Measurements from ENCODE around the gene ERC1.
"Not testable (repeated sequence)": the region's sequence is repeated elsewhere in the genome, so short reads cannot be mapped to it uniquely, and the experiment has no call there.

The ERC1 gene

DNA sequence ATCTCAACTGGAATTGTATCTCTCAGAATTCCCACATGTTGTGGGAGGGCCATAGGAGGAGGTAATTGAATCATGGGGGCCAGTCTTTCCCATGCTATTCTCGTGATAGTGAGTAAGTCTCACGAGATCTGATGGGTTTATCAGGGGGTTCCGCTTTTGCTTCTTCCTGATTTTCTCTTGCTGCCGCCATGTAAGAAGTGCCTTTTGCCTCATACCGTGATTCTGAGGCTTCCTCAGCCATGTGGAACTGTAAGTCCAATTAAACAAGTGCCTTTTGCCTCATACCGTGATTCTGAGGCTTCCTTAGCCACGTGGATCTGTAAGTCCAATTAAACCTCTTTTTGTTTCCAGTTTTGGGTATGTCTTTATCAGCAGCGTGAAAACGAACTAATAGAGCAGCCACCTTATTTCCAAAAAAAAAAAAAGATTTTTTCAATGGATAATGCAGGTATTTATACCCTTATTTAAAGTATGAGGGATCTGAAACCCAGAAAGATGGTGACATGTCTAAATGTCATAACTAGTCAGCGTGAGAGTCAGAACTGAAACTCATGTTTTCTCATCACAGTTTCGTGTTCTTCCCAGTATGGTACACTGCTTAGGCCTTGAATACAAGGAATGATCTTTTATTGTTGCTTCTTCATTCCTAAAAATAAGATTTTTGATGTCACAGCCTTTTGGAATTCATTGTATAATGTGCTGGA is 89.6 kb downstream of the ERC1 start:
- no peak for DNase-seq

DNA sequence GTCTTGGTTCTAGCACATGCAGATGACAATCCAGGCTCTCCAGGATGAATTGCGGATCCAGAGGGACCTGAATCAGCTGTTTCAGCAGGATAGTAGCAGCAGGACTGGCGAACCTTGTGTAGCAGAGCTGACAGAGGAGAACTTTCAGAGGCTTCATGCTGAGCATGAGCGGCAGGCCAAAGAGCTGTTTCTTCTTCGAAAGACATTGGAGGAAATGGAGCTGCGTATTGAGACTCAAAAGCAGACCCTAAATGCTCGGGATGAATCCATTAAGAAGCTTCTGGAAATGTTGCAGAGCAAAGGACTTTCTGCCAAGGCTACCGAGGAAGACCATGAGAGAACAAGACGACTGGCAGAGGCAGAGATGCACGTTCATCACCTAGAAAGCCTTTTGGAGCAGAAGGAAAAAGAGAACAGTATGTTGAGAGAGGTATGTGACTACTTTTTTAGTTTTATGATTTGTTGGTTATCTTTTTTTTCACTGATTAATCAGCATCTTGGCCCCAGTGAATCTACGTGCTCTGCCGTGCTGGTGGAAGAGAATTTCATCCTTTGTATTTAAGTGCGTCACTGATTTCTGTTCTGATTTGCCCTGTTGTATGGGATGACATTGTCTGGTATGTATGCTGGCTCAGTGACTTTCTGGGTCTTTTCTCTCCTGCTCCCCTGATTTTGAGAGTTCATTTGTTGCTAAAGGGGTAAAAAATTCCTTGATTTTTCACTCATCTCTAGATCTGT is 92.3 kb downstream of the ERC1 start:
- DNase-seq = no peak

DNA sequence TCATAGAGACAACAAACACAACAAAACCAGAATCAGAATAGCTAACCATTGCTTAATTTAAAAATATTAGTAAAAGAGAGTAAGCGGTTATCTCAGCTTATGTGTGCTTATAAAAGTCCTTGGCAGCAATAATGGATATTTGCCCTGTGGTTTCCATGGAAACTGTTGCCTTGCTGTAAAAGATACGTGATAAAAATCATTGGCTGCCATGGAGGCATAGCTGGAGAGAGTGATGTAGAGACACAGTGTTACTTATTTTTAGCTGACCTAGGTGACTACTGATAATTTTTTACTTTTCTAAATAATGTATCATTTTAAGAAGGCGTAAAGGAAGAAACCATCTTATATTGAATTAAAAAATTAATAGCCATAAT is 92.9 kb downstream of the ERC1 start:
- no peak for DNase-seq

DNA sequence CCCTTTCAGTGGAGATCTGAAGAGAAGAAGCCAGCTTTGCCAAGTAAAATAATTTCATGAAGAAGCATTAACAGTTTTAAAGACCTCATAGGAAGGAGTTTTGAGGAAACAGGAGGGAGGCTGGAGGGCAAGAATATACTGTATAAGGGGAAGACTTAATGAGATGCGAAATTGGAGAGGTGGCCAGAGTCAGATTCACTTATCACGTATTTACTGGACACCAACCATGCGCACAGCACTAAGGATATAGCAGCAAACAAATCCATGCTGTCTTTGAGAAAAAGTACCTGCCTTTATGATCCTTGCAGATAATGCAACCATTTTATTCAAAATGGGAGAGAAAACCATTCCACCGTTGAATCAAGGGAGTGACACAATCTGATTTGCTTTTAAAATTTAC is 100.3 kb downstream of the ERC1 start:
- DNase-seq = no peak

DNA sequence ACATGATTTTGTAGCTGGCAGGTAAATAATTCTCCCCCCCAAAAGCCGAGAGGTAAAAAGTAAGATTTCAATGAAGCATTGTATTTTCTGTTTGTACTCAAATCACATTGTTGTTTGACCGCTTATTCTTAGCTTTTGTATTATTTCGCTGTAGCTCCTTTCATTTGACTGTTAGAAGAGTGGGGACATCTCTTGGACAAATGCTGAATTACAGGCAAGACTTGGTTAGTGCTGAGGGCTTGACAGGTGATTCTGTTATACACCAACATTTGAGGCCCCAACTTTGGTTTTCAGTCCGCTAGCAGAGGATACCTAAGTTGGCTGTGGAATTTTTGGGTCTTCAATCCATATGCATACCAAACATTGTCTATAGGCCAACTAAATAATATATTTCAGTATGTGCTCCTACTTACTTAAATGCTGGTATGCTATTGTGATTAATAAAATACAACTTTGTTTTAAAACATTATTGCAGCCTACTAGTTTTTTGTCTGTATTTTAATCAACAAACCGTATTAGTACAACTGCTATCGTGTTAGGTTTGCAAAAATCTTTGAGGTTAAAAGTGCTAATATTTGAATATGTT is 102.2 kb downstream of the ERC1 start:
- DNase-seq = peak; percentile 11 to 66

DNA sequence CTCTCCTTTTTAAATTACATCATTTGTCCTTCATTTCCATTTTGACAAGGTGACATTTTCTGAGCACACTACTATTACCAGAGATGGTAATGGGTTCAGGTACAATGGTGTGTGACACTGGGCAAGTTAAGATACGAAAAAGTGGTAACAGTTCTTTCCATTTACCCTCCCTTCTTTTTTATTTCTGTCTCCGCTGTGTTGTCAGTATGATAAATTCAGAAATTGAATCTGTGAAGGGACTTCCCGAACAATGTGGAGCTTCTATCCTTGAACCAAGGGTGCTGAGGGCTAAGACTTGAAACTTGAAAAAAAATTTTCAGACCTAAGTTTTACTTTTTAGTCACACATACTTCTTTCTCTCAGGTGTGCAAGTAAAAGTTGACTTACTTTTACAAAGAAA is 103.7 kb downstream of the ERC1 start:
- DNase-seq = no peak

GRCh38 chr12:1099158-1099557 is 108.1 kb downstream of the ERC1 start:
- no peak for DNase-seq

DNA sequence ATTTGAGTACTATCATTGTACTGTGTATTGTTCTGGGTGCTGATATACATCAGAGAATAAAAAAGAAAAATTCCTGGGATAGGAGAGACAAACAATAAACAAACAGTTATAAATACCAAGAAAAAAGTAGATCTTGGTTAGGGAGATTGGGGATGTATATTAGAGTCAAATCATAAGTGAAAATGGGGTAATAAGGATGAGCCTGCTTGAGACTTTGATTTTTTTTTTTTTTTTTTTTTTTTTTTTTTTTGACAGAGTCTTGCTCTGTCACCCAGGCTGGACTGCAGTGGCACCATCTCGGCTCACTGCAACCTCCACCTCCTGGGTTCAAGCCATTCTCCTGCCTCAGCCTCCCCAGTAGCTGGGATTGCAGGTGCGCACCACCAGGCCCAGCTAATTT is 108.6 kb downstream of the ERC1 start:
- not testable (repeated sequence) for DNase-seq

GRCh38 chr12:1102115-1102514 is 111.1 kb downstream of the ERC1 start:
- no peak for DNase-seq

DNA sequence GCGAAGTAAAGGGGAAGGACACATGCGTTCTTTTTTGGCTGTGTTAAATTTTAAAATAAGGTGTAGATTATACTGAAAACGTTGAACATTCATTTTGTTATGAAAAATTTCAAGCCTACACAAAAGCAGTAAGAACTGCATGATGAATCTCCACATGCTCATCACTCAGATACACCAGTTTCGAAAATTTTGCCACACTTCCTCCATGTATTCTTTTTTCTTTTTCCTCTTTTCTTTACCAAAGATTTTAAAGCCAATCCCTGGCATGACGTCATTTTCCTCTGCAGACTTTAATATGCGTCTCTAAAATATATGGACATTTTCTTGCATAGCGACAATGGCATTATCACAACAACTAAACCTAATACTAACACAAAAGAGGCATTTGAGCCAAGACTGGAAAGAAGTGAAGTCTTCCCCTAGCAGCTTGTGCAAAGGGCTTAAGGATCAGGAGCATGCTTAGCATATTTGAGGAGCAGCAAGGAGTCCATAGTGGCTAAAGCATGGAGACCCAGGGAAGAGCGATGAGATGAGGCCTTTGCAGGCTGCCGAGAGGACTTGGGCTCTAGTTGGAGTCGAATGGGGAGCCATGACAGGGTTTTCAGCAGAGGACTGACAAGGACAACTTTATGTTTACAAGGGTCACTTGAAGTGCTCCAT is 111.9 kb downstream of the ERC1 start:
- no peak for DNase-seq

GRCh38 chr12:1103632-1104031 is 112.6 kb downstream of the ERC1 start:
- DNase-seq = no peak

DNA sequence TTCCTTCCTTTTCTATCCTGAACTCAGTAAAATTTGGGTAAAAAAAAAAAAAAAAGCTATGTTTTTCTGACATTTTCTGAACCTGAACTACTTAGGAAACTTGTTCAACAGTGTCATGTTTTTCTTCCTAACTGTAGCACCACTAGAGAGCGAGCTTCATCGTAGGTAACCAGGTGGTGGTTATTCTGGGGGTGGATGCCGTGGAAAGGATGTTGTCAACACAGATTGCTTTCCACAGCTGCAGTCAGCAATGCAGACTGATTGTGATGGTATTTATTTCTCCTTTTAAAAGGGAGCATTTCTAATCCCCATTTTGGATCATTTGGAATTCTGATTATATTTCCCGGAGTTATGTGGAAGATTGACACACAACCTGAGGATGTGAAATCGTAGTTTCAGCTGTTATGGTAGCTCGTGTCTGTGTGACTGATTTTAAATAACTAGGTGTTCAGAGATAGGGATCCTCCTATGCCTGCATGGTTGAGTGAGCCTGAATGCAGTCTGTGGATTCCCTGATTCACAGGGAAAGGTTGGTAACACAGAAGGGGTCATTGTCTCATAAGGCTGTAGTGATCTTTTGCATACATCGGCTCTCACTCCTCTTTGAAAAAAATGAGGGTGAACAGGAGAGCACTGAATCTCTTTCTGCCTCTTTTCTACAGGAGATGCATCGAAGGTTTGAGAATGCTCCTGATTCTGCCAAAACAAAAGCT is 113.2 kb downstream of the ERC1 start:
- DNase-seq = no peak

DNA sequence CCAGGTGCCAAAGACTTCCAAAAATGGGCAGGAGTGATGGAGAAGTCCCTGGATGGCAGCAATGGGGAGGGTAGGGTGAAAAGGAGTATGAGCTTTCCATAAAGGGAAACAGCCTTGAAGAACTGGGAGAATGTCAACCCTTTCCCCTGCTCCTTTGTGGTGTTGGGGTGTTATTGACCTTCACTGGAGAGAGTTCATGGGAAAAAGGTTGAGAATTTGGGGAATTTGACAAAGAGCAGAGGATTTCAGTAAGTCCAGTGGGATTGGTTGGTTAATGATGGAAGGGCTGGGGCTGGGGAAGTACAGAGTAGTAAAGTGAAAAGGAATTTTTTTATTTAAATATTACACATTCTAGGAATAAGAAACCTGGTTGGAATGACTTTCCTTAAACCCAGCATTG is 116.6 kb downstream of the ERC1 start:
- DNase-seq = no peak

- DNase-seq = no peak
Observed at GRCh38 chr12:1108276-1108675, 117.3 kb downstream of the ERC1 start.

GRCh38 chr12:1115484-1116231 is 124.6 kb downstream of the ERC1 start:
- no peak for DNase-seq

- no peak for DNase-seq
Observed at GRCh38 chr12:1117371-1117770, 126.3 kb downstream of the ERC1 start.

DNA sequence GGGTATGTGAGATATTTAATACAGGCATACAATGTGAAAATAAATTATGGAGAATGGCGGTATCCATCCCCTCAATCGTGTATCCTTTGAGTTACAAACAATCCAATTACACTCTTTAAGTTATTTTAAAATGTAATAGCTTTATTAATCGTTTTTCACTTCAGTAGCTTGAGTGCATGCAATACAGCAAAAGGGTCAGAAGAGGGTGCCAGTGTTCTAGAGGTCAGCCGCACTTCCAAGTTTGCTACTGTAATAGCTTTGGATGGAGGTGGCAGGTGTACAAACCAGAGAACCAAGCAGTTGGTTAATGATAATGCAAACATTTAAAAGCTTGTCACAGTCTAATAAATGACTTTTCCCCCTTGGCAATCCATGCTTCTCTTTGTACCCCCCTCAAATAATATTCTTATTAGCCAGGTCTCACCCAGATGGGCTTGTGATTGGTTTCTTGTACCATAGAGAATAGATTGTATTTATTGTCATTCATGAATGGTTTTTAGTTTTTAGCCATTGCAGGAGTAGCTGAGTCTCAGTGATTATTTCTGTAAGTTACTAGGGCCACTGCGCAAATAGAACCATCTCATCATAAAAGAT is 127.0 kb downstream of the ERC1 start:
- DNase-seq = peak; percentile 75 to 81

DNA sequence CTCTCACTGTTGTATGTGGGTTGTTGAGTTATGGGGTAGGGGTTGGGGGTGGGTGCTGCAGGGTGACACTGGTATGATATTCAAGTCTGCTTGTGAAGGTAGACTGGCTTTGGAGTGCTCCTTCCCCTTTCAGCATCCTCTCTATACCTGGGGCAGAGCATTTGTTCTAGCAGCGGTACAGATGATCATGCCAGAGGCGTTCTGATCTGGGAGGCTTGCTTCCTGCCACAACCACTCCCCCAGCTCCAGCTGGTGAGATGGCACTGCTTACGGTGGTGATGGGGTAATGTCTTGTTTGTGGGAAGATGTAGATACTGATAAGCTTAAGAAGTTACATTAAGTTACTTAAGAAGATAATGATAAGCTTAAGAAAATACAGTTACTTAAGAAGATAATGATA is 131.8 kb downstream of the ERC1 start:
- no peak for DNase-seq

DNA sequence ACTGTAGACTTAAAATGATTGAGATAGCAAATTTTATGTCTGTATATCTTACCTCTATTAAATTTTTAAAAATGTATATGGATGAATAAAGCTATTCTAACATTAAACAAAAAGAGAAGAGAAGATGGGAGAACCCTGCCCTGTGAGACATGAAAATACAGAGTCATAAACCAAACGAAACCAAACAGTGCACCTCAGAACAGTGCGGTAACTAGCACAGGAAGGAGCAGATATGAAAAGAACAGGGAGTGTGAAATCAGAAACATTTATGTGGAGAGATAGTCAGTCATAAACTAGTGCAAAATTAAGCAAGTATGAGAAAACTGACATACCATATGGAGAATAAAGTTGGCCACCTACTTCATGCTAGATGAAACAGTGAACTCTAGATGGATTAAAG is 135.1 kb downstream of the ERC1 start:
- DNase-seq = no peak

DNA sequence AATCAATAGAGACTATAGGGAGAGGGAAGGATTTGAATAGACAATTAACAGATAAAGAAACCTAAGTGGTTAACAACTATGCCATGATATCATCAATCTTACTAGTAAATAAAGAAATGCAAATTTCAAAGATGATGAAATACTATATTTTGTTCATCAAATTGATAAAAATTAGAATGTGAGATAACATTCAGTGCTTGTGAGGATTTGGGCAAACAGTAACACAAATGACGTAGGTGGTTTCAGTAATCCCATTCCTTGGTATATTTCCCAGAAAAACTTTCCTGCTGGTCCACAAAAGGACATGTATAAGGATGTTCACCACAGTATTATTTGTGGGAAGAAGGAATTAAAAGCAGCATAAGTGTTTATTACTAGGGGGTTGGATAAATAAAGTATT is 136.0 kb downstream of the ERC1 start:
- no peak for DNase-seq

DNA sequence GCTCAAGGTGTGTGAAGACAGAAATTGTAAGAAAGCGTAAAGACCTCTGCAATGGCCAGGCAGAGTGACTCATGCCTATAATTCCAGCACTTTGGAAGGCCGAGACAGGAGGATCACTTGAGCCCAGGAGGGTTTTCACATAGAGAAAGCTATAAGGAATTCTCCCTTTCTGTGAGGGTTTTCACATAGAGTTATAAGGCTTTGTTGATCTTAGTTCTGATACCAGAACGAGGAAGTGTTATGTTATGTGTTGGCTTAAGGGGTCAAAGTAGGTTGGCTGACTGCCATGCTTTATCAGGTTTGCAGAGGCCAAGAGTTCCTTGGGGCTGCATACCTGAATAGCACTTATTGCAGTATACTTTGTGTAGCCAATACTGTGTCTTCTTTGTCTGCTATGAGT is 139.1 kb downstream of the ERC1 start:
- no peak for DNase-seq

- DNase-seq = no peak
Observed at GRCh38 chr12:1130571-1130970, 139.5 kb downstream of the ERC1 start.
